HG03457 (cell line): ENCODE data around the gene MAGEB17.
"Not testable (repeated sequence)": the region's sequence is repeated elsewhere in the genome, so short reads cannot be mapped to it uniquely, and the experiment has no call there.

Experiments used
- ATAC-seq: cut with Tn5 transposase; IDR thresholded peaks from one replicate; pipeline ENCODE4 v1.9.1; 2021; ENCODE audit warnings: moderate number of reproducible peaks; ENCODE audit not compliant: unreplicated experiment

Gene MAGEB17

DNA sequence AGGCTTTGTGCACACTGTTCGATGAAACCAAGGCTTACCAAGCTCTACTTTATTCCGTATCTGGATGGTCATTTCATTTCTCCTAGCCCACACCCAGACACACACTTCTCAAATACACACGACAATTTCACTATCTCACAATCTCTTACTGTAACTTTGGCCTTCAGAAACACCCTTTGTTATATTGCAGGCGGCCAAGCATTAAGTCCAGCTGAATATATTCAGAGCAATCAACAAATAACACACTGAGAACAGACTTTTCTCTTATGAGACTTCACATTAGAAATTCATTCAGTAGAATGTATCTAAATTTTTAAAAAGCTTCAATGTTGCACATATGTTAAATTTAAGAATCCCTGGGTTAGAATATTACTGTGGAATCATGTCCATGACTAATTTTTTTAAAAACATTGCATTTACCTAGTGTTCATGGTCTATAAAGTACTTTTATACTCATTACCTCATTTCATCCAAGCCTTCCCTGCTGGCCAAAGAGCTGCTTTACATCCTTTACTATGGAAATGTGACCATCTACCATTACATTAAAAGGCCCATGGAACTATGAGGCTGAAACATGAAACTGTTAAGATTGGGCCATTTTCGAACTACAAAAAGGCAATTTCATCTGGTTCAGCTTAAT is 10.5 kb upstream of the MAGEB17 start:
- no peak for ATAC-seq

DNA sequence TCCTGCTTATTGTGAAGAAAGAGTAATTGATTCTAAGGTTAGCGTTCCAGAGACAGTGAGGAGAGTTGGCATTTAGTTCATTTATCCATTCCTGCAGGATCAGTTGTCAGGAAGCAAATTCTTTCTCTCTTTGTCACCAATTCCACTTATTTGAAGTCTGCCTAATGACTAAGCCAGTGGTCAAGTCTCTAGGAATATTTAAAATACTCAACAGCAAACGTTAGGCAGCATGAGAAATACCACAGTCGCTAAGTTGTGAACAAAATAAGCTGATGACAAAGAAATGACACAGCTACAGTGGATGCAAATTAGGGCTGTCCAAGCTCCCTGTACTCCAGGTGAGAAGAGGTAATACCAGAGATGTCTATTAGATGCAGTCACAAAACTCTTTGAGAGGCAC is 6.6 kb upstream of the MAGEB17 start:
- ATAC-seq: no peak

DNA sequence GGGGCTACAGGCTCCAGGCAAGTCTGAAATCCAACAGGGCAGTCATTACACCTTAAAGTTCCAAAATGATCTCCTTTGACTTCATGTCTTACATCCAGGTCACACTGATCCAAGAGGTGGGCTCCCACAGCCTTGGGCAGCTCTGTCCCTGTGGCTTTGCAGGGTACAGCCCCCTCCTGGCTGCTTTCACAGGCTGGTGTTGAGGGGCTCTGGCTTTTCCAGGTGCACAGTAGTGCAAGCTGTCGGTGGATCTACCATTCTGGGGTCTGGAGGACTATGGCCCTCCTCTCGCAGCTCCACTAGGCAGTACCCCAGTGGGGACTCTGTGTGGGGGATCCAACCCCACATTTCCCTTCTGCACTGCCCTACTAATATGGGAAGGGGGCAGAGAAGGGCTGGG is 6.1 kb upstream of the MAGEB17 start:
- ATAC-seq: not testable (repeated sequence)

DNA sequence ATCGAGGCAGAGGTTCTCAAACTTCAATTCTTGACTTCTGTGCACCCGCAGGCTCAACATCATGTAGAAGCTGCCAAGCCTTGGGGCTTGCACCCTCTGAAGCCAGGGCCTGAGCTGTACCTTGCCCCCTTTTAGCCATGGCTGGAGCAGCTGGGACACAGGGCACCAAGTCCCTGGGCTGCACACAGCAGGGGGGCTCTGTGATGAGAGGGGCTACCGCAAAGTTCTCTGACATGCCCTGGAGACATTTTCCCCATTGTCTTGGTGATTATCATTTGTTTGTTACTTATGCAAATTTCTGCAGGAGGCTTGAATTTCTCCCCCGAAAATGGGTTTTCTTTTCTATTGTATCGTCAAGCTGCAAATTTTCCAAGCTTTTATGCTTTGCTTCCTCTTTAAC is 4.9 kb upstream of the MAGEB17 start:
- ATAC-seq: no peak

DNA sequence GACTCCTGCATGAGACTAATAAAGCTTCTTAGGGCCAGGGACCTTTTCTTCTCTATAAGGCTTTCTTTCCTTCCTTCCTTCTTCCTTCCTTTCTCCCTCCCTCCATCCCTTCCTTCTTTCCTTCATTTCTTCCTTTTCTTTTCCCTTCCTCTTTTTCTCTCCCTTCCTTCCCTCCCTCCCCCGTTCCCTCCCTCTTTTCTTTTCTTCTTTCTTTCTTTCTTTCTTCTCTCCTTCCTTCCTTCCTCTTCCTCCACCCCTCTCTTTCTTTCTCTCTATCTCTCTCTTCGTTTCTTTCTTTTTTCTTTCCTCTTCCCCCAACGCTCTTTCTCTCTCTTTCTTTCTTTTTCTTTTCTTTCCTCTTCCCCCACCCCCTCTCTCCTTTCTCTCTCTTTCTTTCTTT is 2.5 kb upstream of the MAGEB17 start:
- ATAC-seq: no peak

DNA sequence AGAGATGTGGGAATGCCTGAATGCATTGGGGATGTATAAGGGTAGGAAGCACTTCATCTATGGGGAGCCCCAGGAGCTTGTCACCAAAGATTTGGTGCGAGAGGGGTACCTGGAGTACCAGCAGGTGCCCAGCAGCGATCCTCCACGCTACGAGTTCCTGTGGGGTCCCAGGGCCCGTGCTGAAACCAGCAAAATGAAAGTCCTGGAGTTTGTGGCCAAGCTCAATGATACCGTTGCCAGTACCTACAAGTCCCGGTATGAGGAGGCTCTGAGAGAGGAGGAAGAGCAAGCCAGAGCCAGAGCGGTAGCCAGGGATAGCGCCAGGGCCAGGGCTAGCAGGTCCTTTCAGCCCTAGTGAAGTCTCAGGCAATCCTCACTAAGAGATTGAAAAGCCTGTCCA is 3.8 kb downstream of the MAGEB17 start:
- no peak for ATAC-seq

DNA sequence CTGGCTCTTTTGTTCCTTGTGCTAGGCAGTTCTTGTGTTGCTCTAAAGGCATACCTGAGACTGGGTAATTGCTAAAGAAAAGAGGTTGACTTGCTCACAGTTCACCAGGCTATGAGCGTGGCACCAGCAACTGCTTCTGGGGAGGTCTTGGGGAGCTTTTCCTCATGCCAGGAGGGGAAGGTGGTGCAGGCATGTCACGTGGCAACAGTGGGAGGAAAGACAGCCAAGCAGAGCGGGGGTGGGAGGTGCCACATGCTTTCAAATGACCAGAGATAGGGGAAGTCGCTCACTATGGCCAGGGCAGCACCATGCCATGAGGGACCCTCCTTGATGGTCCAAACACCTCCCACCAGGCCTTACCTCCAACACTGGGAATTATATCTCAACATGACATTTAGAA is 4.7 kb downstream of the MAGEB17 start:
- no peak for ATAC-seq

DNA sequence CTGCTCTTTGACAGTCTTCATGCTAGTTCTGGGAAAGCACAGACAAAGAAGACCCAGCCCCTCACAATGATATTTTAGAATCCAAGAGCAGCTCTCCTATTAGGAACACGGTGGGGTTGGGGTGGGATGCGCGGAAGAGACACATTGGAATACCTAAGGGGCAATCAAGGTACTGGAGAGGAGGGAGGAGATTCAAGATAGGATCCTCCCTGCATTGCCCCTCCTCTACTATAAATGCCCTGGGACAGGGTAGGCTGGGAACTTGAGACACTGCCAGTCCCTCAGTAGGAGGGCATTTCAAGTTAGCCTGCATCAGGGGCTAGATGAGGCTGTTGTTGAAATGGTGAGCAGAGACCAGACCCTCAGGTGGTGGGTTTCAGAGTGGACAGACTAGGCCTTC is 5.1 kb downstream of the MAGEB17 start:
- no peak for ATAC-seq

DNA sequence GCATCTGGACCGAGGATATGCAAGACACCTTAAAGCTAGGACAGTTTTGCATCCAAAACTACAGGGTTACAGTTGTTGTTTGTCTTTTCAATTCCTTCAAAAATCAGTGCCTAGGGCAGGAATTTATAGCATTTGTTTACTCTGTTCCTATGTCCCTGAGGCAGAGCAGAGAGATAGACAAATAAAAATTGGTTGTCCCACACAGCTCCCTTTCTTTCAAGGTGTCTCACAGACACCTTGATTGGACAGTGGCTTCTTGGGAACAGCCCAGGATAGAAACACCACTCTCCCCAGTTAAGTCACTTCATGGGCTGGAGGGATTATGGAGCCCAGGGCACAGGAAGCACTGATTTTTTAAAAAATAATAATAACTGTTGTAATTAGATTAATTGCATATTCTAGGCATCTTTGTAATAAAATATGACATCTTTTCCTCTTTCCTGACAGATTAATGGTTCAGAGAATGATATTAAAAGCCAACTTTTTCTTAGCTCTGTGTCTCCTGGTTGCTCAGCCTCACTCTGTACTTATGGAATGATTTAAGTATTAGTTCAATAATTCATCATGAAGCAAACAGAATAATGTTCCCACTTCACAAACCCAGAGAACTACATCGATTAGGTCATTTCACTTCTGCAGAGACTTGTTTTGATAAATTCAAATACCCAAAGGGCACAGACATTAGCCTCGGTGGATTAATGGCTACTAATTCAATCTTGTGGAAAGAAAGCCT is 8.2 kb downstream of the MAGEB17 start:
- no peak for ATAC-seq

DNA sequence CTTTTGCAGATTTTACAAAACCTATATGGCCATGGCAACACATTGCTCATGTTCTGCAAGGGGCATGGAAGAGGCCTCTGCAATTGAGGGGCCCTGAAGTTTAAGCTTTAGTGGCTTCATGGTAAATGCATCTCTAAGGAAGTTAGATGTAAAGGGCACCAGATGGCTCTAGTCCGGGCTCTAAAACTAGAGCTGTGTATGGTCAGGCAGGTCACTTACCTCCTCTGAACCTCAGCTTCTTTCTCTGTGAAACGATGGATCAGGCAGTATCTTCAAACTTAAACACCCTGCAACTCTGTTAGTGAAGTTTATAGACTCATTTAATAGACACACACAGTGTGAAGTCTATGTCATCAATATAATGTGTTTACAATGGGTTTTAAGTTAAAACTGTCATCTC is 10.0 kb downstream of the MAGEB17 start:
- ATAC-seq: no peak

DNA sequence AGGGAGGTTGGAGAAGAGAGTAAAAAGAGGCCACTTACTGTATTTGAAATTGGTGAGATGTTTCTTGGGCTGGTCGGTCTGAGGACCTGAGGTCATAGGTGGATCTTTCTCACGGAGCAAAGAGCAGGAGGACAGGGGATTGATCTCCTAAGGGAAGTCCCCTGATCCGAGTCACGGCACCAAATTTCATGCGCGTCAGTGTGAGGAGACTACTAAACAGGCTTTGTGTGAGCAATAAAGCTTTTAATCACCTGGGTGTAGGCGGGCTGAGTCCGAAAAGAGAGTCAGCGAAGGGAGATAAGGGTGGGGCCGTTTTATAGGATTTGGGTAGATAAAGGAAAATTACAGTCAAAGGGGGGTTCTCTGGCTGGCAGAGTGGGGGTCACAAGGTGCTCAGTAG is 16.6 kb downstream of the MAGEB17 start:
- ATAC-seq: not testable (repeated sequence)

DNA sequence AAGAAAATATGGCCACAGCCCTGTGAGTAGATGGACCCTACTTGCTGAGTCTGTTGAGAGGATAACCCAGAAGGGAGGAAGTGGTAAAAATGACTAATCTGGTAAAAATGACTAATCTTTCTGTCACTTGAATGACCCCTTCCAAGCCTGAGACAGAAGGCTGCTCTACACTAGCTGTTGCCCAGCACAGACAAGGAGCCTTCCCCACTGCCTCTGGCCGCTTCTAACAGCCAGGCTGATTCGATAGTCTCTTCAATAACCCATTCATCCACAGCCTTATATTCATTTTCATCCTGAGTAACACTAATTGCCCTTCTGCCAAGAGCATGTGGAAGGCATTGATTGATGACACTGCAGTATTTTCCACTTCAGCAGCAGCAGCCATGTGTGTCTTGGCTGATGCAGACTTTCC is 18.4 kb downstream of the MAGEB17 start:
- ATAC-seq: peak; percentile 79

DNA sequence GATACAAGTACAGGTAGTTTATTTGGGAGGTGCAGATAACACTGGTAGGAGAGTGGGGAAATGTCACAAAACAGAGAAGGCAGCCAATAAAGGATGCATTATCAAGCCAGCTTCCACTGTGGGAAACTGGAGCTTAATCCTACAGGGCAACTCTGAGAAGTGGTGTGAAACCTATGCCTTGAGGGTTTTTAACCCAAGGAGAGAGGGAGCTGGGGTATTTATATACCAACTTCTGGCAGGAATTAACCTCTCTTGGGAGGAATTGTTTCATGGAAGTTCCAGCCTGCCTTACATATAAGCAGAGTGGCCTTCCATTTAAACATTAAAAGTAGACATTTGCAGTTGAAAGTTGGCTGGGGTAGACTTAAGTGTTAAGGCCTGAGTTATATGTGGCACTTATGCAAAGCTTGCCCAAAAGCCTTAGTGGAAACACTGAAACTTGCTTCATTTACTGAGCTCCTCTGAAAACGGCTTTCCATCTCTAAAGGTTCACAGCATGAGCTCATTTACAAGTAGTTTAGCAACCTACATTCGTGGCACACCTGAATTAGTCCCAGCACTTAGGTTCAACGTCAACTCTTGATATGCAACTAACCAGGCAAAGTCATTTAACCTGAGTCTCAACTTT is 19.2 kb downstream of the MAGEB17 start:
- no peak for ATAC-seq

DNA sequence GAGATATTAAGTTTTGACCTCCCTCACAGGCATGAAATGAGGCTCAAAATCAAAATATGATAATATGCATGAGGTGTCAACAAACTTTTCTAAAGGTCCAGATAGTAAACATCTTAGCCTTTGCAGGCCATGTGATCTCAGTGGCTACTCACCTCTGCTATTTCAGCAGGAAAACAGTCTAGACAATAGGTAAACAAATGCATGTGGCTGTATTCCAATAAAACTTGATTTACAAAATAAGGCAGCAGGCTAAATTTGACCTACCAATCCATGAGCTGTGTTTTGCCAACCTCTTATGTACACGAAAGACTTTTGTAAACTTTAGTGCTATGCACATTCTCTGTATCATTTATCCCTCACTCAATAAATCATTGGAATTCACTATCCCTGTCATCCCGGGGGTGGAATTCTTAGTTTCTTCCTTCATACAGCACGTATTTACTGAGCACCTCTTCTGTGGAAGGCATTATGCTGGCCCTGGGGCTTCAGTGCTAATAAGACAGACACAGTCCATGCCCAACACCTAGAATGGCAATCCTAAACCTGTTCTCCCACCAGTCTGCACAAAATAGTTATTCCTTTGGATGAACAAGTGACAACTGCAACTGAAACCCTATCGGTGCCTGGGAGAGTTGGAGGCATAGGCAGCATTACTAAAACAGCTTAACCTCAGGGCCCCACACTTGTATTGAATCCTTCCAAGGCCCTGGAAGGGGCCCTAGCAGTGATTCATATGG is 19.9 kb downstream of the MAGEB17 start:
- no peak for ATAC-seq

DNA sequence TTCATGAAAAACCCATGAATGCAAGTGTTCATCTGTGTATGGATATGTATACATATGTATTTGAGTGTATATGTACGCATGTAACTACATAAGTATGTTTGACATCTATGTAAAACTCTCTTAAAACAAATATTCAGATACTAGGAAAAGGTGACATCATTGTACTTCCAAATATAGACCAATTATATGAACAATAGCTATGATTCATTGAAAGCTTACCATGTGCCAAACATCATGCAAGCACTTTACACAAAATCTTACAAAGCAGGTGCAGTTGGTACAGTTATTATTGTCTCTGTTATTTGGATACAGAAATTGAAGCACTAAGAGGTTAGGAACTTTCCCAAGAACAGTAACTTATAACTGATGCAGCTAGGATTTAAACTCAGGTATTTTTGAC is 21.4 kb downstream of the MAGEB17 start:
- ATAC-seq: no peak

DNA sequence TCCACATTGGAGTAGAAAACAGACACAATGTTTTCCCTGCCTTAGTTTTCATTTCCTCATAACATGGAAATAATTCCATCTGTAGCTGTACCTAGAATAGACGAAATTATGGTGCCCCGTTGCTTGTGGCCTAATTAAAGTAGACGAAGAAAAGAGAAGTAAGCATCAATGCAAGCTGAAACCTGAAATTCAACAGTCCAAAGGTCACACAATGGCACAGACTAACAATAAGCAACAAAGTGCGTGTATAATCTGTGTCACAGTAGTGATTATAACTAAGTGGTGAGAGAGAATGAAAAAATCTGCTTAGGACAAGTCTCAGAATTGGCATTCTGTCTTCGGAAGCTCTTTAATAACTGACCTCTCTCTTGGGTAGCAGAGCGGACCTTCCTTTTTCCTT is 24.3 kb downstream of the MAGEB17 start:
- no peak for ATAC-seq

DNA sequence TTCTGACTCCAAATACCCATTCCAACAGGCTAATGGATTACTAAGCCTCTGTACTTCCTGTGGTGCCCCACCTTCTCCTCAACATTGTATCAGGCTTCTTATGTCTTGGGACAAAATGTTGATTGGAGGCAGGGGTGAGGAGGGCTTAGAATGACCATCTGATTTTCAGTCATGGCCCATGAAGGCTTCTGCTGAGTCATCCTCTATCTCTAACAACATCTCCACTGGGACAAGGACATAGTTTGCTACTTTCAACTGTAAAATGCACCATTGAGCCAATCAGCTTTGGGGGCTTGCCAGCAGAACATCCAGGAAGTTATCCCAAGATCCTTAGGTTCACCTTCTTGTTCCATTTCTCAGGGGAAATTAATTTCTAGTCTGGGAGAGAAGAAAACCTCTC is 29.5 kb downstream of the MAGEB17 start:
- ATAC-seq: no peak

DNA sequence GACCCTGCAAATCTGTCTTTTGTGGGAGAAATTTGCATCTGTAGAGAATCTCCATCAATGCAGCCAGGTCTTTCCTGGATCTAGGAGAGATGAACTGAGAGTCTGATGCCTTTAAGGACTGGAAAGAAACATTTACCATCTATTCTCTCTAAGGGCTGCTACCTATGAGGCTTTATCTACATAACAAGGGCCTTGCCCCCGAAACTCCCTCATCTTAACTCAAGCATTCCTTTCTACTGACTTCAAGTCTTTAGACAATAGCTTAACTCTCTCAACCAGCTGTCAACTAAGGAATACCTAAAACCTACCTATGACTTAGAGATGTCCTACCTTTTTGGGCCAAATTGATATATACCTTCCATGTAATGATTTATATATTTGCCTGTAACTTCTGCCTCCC is 32.1 kb downstream of the MAGEB17 start:
- no peak for ATAC-seq

DNA sequence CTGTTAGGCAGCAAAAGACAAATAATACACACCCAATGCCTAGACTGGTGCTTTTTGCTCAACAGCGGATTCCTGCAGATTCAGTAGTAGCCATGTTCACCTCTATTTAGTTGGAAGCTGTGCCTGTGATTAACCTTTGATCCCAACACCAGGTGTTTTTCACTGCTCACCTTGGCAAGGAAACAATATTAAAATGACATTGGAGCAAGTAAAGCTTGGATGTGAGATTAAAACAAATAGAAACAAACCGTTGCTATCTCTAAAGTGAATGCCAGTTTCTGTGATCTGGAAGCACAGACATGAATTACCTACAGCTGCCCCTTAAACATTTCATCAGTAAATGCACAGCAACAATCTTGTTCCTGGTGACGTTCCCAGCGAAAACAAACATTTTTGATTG is 35.7 kb downstream of the MAGEB17 start:
- no peak for ATAC-seq

DNA sequence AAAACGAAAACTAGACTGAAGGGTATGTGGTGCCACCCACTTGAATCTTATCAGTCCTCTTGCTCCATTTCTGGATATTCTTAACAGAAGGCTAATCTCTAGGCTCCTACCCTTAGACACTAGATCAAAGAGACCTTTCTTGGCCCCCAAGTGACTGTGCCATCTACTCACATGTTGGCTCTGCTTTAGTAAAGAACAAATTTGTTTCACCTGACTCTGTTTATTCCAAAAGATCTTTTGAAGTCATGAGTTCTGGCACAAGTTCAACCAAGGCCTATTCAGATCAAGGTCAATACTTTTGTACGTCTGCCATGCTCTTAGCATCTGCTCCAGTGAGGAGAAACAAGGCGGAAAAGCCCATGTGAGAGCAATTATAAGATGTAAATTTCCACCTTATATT is 37.3 kb downstream of the MAGEB17 start:
- no peak for ATAC-seq

DNA sequence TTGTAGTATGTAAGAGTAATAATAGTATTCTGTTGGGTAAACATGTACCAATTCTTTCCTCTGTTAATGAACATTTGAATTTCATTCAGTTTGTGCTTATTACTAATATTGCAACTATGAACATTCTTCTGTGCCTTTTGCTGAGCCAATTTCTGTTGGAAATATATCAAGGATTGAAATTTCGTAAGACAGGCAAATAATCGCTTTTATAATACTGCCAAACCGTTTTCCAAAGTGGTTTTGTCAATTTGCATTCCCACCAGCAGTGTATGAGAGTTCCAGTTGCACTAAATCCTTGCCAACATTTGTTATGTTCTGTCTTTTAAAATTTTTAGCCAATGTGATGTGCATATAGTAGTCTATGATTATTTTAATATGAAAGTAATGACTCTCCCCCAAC is 38.6 kb downstream of the MAGEB17 start:
- ATAC-seq: no peak

DNA sequence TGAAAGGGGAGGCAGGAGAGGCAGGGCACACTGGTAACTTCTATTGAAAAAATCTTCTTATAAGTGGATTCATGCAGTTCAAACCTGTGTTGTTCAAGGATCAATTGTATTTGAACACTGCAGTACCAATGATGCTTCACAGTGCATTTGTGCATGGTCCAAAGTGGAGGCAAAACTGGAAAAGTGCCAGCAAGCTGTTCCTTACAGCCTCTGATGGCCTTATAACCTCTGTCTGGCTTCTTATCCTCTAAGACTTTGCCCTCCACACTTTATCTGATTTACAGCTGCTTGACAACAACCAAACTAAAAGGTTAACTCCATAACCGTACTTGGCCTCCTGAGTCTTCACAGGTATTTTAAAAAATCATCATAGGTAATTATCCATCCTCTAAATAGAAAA is 40.4 kb downstream of the MAGEB17 start:
- no peak for ATAC-seq
